Peyer's patch (tissue), 4 donors: Measurements from ENCODE around the gene EBI3. TPM values are rescaled to one million over a fixed set of nuclear protein-coding genes. Genes with fewer than 3 reads are reported as not detected.
"Not testable (repeated sequence)": the region's sequence is repeated elsewhere in the genome, so short reads cannot be mapped to it uniquely, and the experiment has no call there.

Experiments
- DNase-seq, 3 donors: peaks; one replicate each; pipeline ENCODE4 v3.0.0-alpha.2; 2017 to 2019
- H3K27ac ChIP-seq, 4 donors: fragments of 200-600 bp; sonication (generic); one replicate each; pipeline ENCODE4 v1.5.1; 2016 to 2019
- H3K27me3 ChIP-seq, 2 donors: fragments of 200-600 bp; sonication (generic); one replicate each; pipeline ENCODE4 v1.5.1; 2019
- H3K36me3 ChIP-seq, 3 donors: fragments of 200-600 bp; sonication (generic); one replicate each; pipeline ENCODE4 v1.5.1; 2016 to 2019
- H3K4me1 ChIP-seq, 4 donors: fragments of 200-600 bp; sonication (generic); one replicate each; pipeline ENCODE4 v1.5.1; 2016 to 2019
- H3K4me3 ChIP-seq, 4 donors: fragments of 200-600 bp; sonication (generic); 1 replicate in 3 of 4; 2 replicates in 1 of 4; pipeline ENCODE4 v1.5.1; 2016 to 2019; ENCODE audit warnings: mild to moderate bottlenecking in 1 of 4
- H3K9me3 ChIP-seq, 4 donors: fragments of 200-600 bp; sonication (generic); one replicate each; pipeline ENCODE4 v1.5.1; 2016 to 2019; ENCODE audit warnings: mild to moderate bottlenecking in 1 of 4
- CTCF ChIP-seq, 6 experiments: fragments of 450-650 bp in 4 of 6; fragments of 200-600 bp in 2 of 6; sonication (generic) in 1 of 6; IDR thresholded peaks; one replicate each; pipeline ENCODE4 v1.5.1; 2017 to 2019; ENCODE audit warnings: antibody characterized with exemption in 6 of 6, mild to moderate bottlenecking in 3 of 6, moderate library complexity in 1 of 6
- POLR2A ChIP-seq, 2 donors: fragments of 450-650 bp; IDR thresholded peaks; one replicate each; pipeline ENCODE4 v1.5.1; 2017; ENCODE audit warnings: antibody characterized with exemption in 2 of 2, mild to moderate bottlenecking in 2 of 2, moderate library complexity in 2 of 2
- total RNA-seq, 4 donors: library from RNA; depleted of rRNA; stranded (reverse); fragments of >200 nt; gene quantifications; one replicate each; pipeline ENCODE4 v1.1.0, GENCODE V29; 2016

EBI3 gene
- total RNA-seq, 4 donors from 2014 or later: 1.4 to 12.4 (median 1.9) TPM; not detected in 1

GRCh38 chr19:4217429-4218264, 11.7 kb upstream of the EBI3 start:
- H3K4me3 ChIP-seq: no peak overlapping the region
- no peaks in the 10 kb centered on the region for H3K4me1 ChIP-seq
- no peak for DNase-seq
- no peaks in the 10 kb centered on the region for H3K27me3 ChIP-seq
- no peaks in the 10 kb centered on the region for H3K9me3 ChIP-seq
- H3K27ac ChIP-seq: no peak overlapping the region
- no peaks in the 10 kb centered on the region for H3K36me3 ChIP-seq
- TF ChIP-seq CTCF (IDR thresholded peaks at IDR 0.05): no peak
- TF ChIP-seq POLR2A (IDR thresholded peaks at IDR 0.05): no peak

GRCh38 chr19:4218523-4218922, 10.8 kb upstream of the EBI3 start:
- not testable (repeated sequence) for H3K4me3 ChIP-seq, H3K27me3 ChIP-seq, H3K36me3 ChIP-seq, DNase-seq, H3K27ac ChIP-seq, H3K9me3 ChIP-seq, H3K4me1 ChIP-seq

GRCh38 chr19:4220188-4220587, 9.1 kb upstream of the EBI3 start:
- TF ChIP-seq POLR2A (IDR thresholded peaks at IDR 0.05) (no peak), CTCF (IDR thresholded peaks at IDR 0.05) (no peak)

GRCh38 chr19:4224470-4224869, 4.9 kb upstream of the EBI3 start:
- DNase-seq: no peak
- Histone ChIP-seq H3K4me3 (no peak overlapping the region), H3K4me1 (peaks cover 0 to 7% (median 0%) of the 10 kb centered on the region in 4 donors), H3K27me3 (no peaks in the 10 kb centered on the region), H3K36me3 (no peaks in the 10 kb centered on the region), H3K9me3 (no peaks in the 10 kb centered on the region), H3K27ac (no peak overlapping the region)
- TF ChIP-seq CTCF (IDR thresholded peaks at IDR 0.05): no peak
- no peak for TF ChIP-seq POLR2A (IDR thresholded peaks at IDR 0.05)

More at GRCh38 chr19:4220188-4220587, 9.1 kb upstream of the EBI3 start:
- no peaks in the 10 kb centered on the region for H3K27me3 ChIP-seq
- H3K9me3 ChIP-seq: no peaks in the 10 kb centered on the region
- no peak for DNase-seq
- no peaks in the 10 kb centered on the region for H3K4me1 ChIP-seq
- H3K27ac ChIP-seq: no peak overlapping the region
- no peak overlapping the region for H3K4me3 ChIP-seq
- H3K36me3 ChIP-seq: no peaks in the 10 kb centered on the region

GRCh38 chr19:4225885-4226284, 3.4 kb upstream of the EBI3 start:
- Histone ChIP-seq H3K36me3 (no peaks in the 10 kb centered on the region), H3K27ac (no peak overlapping the region), H3K4me3 (no peak overlapping the region), H3K27me3 (no peaks in the 10 kb centered on the region), H3K4me1 (peaks cover 0 to 8% (median 0%) of the 10 kb centered on the region in 4 donors), H3K9me3 (no peaks in the 10 kb centered on the region)
- TF ChIP-seq POLR2A (IDR thresholded peaks at IDR 0.05) (no peak), CTCF (IDR thresholded peaks at IDR 0.05) (no peak)
- no peak for DNase-seq

- H3K9me3 ChIP-seq: no peaks in the 10 kb centered on the region
- DNase-seq: no peak
- H3K27me3 ChIP-seq: no peaks in the 10 kb centered on the region
- H3K4me3 ChIP-seq: no peak overlapping the region
- H3K27ac ChIP-seq: no peak overlapping the region
- H3K4me1 ChIP-seq: peaks cover 0 to 8% (median 0%) of the 10 kb centered on the region in 4 donors
- TF ChIP-seq POLR2A (IDR thresholded peaks at IDR 0.05): no peak
- no peak for TF ChIP-seq CTCF (IDR thresholded peaks at IDR 0.05)
- H3K36me3 ChIP-seq: no peaks in the 10 kb centered on the region
Measured at GRCh38 chr19:4227771-4228170, 1.6 kb upstream of the EBI3 start.
